ENCODE results near the gene CRYGS. TPM values are rescaled to one million over a fixed set of nuclear protein-coding genes. Genes with fewer than 3 reads are reported as not detected.

The CRYGS gene
- total and polyA plus RNA-seq, 9 of the 15 experiments (the other 6 are each of a cell fraction or from before 2014, with no cell fraction given) = 1.5 to 3.8 (median 2.0) TPM

GRCh38 chr3:186570096-186570940, 26.1 kb upstream of the CRYGS start, which contains the start of gene DNAJB11 (continued):
- TF ChIP-seq SFPQ (IDR thresholded peaks at IDR 0.05; ENCODE audit: low read depth, low read length) = no peak
- TF ChIP-seq MAZ (CRISPR knock-in tag; conservative IDR thresholded peaks at IDR 0.05 in 1 of 2, IDR thresholded peaks at IDR 0.05 in 1 of 2) = peak; percentile 85 to 95; a peak in 3 of 4 replicates
- TF ChIP-seq ZNF592 (IDR thresholded peaks at IDR 0.05) = no peak
- no peak for TF ChIP-seq ZNF395 (CRISPR knock-in tag; IDR thresholded peaks at IDR 0.05)
- peak; percentile 81 for TF ChIP-seq TAF7 (tag; IDR thresholded peaks at IDR 0.05)
- TF ChIP-seq GABPB2 (CRISPR knock-in tag; conservative IDR thresholded peaks at IDR 0.05) = no peak
- no peak for TF ChIP-seq HES1 (IDR thresholded peaks at IDR 0.05; ENCODE audit: low read depth)
- no peak for TF ChIP-seq ZNF282 (CRISPR knock-in tag; IDR thresholded peaks at IDR 0.05)
- no peak for TF ChIP-seq NFXL1 (CRISPR knock-in tag; IDR thresholded peaks at IDR 0.05)
- no peak for TF ChIP-seq CREB5 (CRISPR knock-in tag; IDR thresholded peaks at IDR 0.05)
- TF ChIP-seq TEAD2 (tag; IDR thresholded peaks at IDR 0.05) = peak; percentile 66; the same call in 1 of the 2 replicates
- TF ChIP-seq SREBF1 (IDR thresholded peaks at IDR 0.05; ENCODE audit: borderline replicate concordance, low read depth, low read length) = no peak
- peak; percentile 54 to 83; a peak in 3 of 4 replicates for TF ChIP-seq FOXK2 (conservative IDR thresholded peaks at IDR 0.05 in 1 of 2, IDR thresholded peaks at IDR 0.05 in 1 of 2; ENCODE audit: low read depth in 2 of 2)
- TF ChIP-seq PML (IDR thresholded peaks at IDR 0.05; ENCODE audit: low read length) = peak; percentile 78; the same call in 1 of the 2 replicates
- no peak for TF ChIP-seq ZNF3 (CRISPR knock-in tag; IDR thresholded peaks at IDR 0.05)
- no peak for TF ChIP-seq ZNF140 (CRISPR knock-in tag; IDR thresholded peaks at IDR 0.05)
